GM21367 (cell line): Measurements from ENCODE around the gene KCNQ5.

Source experiments
- ATAC-seq: cut with Tn5 transposase; IDR thresholded peaks from one replicate; pipeline ENCODE4 v1.9.1; 2021; ENCODE audit not compliant: unreplicated experiment

Gene KCNQ5

DNA sequence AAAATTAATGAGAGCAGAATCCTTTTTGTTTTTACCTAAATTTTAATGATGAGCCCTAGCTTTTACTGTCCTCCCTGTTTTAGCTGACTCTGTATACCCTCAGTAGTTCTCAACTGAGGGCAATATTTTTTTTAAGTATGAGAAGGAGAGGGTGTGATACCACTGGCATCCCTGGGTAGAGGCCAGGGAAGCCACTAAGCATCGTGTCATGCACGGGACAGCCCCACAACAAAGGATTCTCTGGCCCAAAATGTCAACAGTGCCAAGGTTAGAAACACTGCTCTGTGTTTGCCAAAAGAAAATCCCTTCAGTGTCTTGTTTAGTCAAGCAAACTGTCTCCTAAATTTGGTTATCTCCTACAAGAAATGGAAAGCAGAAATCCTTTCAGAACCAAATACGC is 210.4 kb downstream of the KCNQ5 start:
- ATAC-seq, result no peak

DNA sequence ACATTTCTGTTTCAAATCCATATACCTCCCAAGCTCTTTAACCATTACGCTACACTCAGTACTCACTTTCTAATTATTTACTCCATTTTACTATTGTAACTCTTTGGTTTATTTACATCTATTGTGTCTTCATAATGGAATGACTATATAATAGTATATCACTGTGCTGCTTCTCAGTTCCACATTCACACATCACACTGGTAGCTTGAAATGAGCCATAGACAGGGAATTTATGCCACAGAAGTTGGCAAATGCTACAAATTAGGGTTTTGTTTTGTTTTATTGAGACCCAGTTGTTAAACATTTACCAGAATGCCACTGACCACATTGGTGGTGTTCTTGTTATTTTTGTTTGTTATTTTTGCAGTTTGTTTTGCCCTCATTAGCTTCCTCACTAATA is 213.9 kb downstream of the KCNQ5 start:
- ATAC-seq, result no peak

DNA sequence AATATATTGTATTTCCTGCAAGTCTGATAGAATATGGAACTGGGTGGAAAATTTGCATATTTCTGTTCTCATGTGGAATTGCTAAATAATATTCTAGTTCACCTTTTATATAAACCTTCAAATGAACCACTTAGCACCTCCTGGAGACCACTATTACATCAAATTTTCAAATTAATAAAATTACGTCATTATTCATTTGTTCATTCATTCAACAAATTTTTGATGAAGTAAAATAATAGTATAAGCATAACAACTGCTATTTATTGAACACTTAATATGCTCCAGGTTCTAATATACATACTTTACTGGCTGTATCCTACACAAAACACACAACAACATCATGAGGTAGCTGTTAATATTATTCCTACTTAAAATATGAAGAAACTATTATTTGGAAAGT is 215.1 kb downstream of the KCNQ5 start:
- ATAC-seq, result no peak

DNA sequence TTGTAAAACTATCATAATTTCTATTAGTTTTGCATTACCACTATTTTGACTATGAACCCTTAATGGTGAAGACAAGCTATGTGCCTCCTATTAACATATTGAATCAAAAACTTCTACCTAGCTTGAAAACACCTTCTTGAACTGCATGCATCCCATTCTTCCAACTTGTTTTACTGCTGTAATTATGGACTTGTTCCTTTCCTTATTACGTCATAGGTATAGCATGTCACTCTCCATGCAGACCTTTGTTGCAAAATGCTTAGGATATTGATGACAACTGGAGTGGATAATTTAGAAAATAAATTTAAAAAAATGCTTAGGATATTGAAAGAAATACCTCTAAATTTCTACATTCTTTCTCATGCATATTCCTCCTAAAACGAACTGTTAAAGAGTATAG is 219.3 kb downstream of the KCNQ5 start:
- no peak for ATAC-seq

DNA sequence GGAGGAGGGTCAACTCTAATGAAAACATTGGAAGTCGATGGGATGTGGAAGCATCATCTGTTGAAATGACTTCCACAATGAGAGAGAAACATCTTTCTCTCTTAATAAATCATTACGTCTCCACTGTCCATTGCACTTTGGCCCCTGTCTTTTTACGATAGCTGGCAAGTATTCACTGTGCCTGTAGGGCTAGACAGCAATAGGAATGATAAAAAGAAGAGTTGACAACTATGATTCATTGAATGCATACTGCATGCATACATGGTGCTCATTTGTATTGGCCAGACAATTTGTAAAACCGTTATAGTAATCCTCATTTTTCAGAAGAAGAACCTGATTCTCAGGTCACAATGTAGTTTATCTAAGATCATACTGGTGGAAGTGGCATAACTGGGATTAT is 220.3 kb downstream of the KCNQ5 start:
- no peak for ATAC-seq

DNA sequence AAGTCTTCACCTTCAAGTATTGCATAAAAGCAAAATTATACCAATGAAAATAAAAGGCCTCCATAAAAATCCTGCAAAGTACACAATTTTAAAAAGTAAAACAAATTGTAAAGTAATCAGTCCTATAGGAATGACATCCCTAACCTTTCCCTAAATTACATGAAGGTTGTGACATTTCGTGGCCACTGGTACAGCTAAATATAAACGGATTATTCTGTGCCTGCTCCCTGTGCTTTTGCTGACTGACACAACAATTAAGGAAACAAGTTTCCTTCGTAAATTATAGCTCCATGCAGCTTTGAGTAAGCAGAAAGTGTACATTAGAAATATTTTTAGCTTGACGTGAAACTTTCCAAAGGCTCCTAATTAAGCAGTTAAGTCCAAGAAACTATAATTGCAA is 222.8 kb downstream of the KCNQ5 start:
- no peak for ATAC-seq

DNA sequence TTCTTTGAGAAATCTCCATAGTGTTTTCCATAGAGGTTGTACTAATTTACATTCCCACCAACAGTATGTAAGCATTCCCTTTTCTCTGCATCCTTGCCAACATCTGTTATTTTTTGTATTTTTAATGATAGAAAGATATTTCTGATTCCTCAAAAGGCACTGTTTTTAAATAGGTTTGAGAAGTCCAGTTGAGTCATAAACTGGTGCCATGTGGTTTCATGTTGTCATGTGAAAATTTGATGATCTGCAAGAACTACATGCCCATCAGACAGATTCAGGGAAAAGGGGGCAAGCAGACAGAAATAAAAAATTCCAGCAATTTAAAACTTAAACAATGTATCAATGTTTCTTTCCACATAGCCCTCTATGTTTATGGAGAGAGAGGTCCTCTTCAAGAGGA is 227.5 kb downstream of the KCNQ5 start:
- ATAC-seq, result no peak

DNA sequence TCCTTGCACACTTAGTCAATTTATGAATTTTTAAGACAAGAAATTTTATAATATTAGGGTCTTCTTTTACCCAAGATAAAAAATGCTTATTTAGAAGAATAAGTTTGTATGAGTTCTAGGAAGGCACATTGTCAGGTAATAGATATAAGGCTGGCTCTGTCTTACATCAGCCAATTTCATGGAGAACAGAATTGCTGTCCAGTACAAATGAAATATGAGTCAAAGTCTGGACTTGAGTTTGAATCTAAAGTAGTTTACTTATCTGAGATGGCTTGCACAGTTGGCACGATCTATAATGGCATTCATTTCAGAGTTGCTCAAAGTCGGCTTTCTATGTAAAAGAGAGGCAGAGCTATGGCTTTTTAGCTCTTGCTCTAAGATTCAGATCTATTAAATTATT is 228.2 kb downstream of the KCNQ5 start:
- no peak for ATAC-seq

DNA sequence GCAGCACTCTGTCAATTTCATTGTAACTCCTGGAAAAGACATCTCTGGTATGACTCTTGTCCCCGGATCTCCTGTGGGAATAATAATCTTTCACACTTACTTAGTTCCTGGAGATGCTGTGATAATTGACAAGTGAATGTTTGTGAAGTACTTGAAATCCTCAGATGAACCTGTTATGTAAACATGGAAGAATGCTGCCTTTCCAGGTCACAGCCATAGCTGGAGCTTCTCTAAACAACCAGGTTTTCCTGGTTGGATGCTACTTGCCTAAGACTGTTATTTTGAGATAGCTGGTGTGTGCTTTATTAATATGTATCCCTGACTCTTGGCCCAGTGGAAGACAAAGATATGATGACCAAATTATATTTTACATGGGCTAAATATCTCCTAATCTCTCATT is 228.6 kb downstream of the KCNQ5 start:
- no peak for ATAC-seq

DNA sequence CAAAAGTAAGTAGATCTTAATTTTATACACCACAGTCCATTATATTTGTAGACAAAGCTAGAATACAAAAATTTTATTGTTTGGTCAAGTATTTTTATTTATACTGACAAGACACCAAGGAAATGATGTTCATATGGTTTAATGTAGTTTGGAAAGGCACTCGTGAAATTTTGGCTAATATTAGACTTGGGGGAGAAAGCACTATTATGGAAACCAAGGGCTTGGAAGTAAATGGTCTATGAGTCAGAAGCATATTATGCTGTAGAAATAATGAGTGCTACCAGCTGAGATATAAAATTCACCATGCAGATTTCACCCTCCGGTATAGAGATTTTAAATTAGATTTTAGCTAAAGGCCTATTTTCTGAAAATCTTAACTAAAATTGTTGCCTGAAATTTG is 233.6 kb downstream of the KCNQ5 start:
- ATAC-seq, result no peak

DNA sequence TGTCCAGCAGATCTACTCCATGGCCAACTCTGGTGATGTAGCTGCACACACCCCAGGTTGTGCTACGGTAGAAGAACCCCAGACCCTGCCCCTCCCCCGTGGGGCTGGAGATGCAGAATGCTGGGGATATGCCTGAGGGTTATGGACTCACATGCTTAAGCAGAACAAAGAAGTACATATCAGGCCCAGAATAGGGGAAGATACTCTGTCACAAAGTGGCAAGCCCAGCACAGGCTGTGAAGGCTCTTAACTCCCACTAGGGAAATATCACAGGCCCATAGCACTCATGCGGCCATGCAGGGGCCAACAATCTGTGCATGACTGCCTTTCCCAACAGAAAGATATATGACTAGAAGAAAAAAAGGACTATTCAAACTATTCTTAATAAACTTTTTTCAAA is 234.9 kb downstream of the KCNQ5 start:
- no peak for ATAC-seq

DNA sequence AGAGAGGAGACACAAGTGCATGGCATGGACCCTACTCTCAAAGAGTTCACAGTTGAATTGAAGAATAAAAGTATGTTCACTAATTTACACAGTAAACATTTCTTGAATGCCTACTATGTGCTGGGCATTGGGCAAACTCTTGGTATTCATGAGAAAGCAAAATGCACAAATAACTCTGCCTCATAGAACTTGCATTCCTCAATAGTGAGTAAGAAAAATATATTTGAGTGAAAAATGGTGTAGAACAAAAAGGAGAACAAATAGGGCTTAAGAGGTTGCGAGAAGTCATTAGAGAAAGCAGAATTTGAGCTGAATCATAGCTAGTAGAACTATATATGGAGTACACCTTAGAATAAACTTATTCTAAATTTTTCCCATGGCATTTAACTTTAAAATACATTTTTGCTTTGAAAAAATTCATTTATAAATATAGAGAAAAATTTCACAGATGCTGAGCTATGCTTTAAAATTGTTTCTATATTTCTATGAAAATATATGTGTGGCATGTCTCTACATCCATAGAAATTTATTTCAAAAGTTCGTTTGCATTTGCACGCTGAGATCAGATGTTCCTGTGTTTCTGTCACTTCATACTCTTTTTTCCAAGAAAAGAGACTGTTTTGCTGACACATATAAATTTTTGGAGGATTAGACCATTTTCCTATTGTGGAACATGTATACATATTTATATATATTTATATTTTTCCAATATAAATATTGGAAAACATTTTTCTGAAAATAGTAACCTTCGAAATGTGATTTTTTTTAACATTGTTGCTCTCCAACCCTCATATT is 236.1 kb downstream of the KCNQ5 start:
- ATAC-seq, result no peak

DNA sequence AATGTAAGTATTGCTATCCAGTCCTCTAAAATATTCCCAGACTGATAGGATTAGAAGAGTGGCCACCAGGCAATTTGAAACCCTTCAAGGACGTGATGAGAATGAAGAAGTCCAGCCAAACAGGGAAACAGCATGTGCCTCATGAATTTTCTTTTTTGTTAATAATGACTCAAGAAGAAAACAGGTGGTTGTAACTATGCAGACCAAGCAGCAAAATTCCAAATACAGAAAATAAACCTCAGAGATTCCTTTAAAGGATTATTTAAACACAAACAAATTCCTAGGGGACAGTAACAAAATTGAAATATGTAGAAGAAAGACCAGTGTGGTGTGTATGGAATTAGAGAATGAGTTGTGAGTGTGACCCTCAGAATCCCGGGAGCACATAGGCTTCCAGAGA is 239.2 kb downstream of the KCNQ5 start:
- ATAC-seq, result no peak

DNA sequence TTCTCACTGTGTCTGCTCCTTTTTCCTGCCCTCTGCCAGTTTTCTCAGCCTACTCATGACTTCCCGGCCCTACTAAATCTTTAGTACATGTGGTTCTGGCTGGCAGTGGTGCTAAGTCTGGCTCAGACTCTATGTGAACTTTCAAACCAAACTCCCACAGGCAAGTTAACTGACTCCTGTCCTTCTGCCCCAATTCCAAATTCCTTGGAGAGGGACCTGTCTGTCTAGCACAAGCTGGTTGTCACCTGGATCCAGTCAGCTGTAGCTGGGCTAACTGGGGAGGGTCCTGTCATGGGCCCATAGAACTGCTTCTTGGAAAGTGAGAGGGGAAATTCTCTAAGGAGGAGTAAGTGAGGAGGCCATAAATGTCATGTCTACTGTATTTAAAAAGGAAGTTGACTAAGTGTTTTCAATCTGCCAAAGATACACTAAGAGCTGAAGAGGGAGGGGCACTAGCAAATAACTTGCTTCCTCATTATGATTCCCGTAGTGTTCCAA is 240.1 kb downstream of the KCNQ5 start:
- no peak for ATAC-seq

DNA sequence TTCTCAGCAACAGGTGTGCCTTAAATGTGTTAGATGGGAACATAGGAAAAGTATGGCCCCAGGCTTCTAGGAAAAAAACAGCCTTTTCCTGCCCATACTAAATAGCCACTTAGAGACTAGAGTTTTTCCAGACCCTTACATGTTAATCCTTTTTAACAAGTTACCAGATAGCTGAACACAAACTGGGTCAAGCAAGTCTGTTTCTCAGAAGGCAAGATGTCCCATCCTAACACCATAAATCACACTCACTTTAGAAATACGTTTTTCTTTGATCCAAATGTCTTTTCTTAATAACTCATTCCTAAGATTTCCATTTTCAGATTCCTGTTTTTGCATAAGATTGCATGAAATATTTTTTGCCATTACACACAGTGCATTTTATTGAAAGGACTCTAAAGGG is 241.3 kb downstream of the KCNQ5 start:
- ATAC-seq, result no peak

DNA sequence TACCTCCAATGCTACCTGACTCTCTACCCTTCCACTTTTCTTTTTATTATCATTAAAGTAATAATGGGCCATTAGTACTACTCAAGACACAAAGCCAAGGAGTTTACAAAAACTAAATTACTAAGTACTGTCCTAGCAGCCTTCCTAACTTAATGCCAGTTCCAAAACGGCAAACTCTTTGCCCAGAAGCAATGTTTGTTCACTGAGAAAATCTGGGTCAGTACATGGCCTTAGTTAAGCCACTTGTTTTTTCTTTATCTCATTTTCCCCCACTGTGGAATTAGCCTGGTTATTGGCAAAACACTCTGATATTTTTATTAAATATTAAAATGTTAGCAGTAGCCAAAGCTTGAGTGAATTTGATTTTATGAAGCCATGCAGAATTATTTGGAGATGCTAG is 242.4 kb downstream of the KCNQ5 start:
- no peak for ATAC-seq

DNA sequence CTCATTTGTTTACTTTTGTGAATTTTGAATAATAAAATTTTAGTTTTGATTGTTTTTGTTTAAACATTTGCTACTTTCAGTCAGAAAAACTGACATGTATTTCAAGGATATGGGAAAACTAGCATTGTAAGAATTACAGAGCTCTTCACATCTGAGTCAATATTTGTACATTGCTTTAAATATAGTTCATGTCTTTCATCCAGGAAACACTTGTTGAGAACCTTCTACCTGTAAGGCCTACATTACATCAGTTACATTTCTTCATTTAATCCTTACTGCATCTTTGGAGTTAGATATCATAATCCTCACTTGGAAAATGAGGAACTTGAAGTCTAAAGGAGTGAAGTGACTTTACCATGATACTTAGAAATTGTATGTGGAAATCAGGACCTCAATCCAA is 242.9 kb downstream of the KCNQ5 start:
- no peak for ATAC-seq

DNA sequence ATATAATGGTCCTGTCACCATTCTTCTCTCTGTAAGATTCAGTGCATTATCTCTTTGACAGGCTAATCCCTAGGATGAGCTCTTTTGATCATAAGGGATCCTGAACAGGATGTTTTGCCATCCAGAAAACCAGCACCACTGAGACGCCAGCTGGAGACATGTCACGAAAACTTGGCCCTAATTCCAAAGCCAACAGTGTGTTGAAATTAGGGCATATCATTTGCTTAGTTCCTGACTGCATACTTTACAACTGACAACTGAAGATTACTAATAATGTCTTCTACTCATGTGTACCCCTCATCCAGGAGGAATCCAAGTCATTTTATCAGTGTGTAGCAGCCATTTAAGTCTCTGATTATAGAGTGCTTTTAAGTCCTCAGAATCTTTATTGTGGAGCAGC is 243.6 kb downstream of the KCNQ5 start:
- ATAC-seq, result no peak

DNA sequence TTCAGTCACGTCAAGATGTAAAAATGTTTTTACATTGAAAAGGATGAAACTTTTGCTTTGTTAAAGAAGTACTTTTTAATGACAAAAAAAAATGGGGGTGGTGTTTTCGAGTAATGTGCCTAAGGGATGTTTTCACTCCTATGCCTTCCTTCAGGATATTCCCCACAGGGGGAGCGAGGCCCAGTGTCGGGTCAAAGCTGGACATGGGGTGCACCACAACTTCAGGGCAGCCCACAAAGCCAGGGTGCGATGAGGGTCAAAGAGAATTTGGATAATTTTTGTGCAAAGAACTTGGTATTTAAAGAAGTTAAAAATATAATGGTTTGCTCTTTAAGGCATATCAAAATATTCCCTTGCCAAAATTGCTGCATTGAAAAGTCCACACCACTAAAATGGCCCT is 247.8 kb downstream of the KCNQ5 start:
- no peak for ATAC-seq

DNA sequence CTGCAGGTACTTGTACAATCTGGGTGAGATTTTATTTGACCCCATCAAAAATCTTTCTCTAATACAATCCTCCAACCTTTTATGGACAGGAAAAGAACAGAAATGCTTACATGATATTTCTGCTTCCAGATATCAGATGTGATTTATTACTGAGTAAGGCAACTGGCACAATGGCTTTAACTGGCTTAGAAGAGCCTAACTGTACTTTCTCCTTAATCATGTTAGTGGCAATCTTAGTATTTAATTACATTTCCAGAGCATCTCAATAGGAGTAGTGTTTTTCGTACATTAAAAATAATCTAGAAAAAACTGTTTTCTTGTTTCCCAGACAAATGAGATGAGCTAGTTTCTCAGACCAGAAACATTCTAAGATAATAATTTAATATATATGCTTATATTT is 251.6 kb downstream of the KCNQ5 start:
- ATAC-seq, result no peak

DNA sequence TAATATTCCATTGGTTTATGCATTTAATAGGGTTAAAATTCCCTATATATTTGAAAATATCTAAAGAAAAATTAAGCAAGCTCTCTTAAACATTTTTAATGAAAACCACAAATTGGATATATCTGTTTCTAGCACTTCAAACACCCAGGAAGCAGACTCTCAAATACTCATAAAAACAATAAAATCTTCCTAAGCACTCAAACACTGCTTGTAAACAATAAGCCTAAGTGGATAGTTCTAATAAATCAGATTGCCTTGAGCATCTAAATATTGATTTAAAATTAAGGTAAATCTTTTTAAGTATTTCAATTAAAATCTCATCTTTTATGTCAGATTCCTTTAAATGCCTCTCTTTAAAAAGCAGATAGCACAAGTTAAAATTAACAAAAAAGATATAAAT is 254.4 kb downstream of the KCNQ5 start:
- ATAC-seq, result no peak

DNA sequence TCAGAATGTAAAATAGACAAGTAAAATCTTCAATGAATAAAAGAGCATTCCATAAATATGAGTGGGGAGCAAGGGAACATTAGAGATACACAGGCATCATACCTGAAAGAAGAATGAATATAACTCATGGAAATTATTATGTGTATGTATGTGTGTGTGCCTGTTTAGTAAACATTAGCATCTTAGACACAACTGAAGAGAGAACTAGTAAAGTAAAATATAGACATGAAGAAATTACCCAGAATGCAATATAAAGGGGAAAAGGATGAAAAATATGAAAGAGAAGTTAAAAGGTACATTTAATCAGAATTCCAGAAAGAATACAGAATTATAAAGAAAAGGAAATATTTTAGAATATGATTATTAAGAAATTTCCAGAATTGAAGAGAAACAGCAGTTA is 264.3 kb downstream of the KCNQ5 start:
- no peak for ATAC-seq

DNA sequence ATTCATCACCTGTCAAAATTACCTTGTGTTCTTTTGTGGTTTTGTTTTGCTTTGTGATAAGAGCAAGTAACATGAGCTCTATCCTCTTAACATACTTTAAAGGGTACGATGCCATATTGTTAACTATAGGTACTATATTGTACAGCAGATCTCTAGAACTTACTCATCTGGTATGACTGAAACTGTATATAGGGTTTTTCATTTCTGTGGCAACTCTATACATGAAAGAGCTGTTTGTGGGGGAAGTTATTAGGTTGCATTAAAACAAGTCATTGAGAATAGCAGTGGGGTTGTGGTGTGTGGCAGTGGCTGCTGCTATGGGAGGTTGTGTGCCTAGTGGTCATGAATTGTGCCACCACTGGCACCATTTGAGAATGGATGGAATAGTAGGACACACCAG is 268.4 kb downstream of the KCNQ5 start:
- ATAC-seq, result no peak
